ENCODE results near the gene OR52A5. TPM values are rescaled to one million over a fixed set of nuclear protein-coding genes. Genes with fewer than 3 reads are reported as not detected.
"Not testable (repeated sequence)": the region's sequence is repeated elsewhere in the genome, so short reads cannot be mapped to it uniquely, and the experiment has no call there.

Gene OR52A5
- total RNA-seq, 1 experiment from 2014 or later, result not detected

GRCh38 chr11:5153574-5154431, 15.6 kb upstream of the OR52A5 start:
- H3K4me1 ChIP-seq (ENCODE audit: control insufficient read depth, insufficient read depth, low read length), result no peaks in the 10 kb centered on the region
- ChIA-PET CTCF (interaction anchor here (0.7 kb wide), 1 partner anchor 1658 kb away, joined by 4 read pairs; no protein-coding TSS in a partner anchor), POLR2A (no interaction called here)
- H3K4me3 ChIP-seq (ENCODE audit: low read depth in 2 of 2, low read length in 2 of 2), result no peak overlapping the region
- H3K9me3 ChIP-seq (ENCODE audit: control insufficient read depth, insufficient read depth, low read depth, low read length), result no peaks in the 10 kb centered on the region
- no TSS peak for BruUV-seq (replicated peaks)
- TF ChIP-seq TCF7L2 (IDR thresholded peaks at IDR 0.05; ENCODE audit: low read depth, low read length) (no peak), SIN3A (IDR thresholded peaks at IDR 0.05; ENCODE audit: borderline replicate concordance, insufficient read depth, low read depth, low read length) (no peak), POLR2AphosphoS5 (IDR thresholded peaks at IDR 0.05; ENCODE audit: low read depth, low read length) (no peak), REST (IDR thresholded peaks at IDR 0.05; ENCODE audit: insufficient read depth in 1 of 2, low read depth in 2 of 2, low read length in 1 of 2) (no peak), CTCF (IDR thresholded peaks at IDR 0.05) (no peak)
- in situ Hi-C loops (cut with HindIII; ENCODE audit: low pct_unique_long_range_greater_than_20kb, low sequenced_read_pairs), result no loop called here
- no peak for DNase-seq (ENCODE audit: low read depth, low spot score)
- ATAC-seq, result no peak
- H3K36me3 ChIP-seq (ENCODE audit: control insufficient read depth, insufficient read depth, low read length), result no peaks in the 10 kb centered on the region
- intact Hi-C loops (cut with micrococcal nuclease; ENCODE audit: unreplicated experiment), result no loop called here
- H3K27me3 ChIP-seq (ENCODE audit: control insufficient read depth, insufficient read depth, low read length), result no peaks in the 10 kb centered on the region
- no peak overlapping the region for H3K27ac ChIP-seq (ENCODE audit: low read length)

GRCh38 chr11:5151713-5152153, 13.6 kb upstream of the OR52A5 start:
- no peak for TF ChIP-seq TCF7L2 (IDR thresholded peaks at IDR 0.05; ENCODE audit: low read depth, low read length)
- no peak for TF ChIP-seq CTCF (IDR thresholded peaks at IDR 0.05)
- TF ChIP-seq REST (IDR thresholded peaks at IDR 0.05; ENCODE audit: insufficient read depth in 1 of 2, low read depth in 2 of 2, low read length in 1 of 2), result no peak
- no peak for TF ChIP-seq SIN3A (IDR thresholded peaks at IDR 0.05; ENCODE audit: borderline replicate concordance, insufficient read depth, low read depth, low read length)
- no peak for TF ChIP-seq POLR2AphosphoS5 (IDR thresholded peaks at IDR 0.05; ENCODE audit: low read depth, low read length)
- in situ Hi-C loops (cut with HindIII; ENCODE audit: low pct_unique_long_range_greater_than_20kb, low sequenced_read_pairs), result no loop called here
- intact Hi-C loops (cut with micrococcal nuclease; ENCODE audit: unreplicated experiment), result no loop called here
- H3K9me3 ChIP-seq (ENCODE audit: control insufficient read depth, insufficient read depth, low read depth, low read length), result no peaks in the 10 kb centered on the region
- DNase-seq (ENCODE audit: low read depth, low spot score) (no peak), ATAC-seq (no peak)
- no peaks in the 10 kb centered on the region for H3K4me1 ChIP-seq (ENCODE audit: control insufficient read depth, insufficient read depth, low read length)
- no TSS peak for BruUV-seq (replicated peaks)
- ChIA-PET CTCF (no interaction called here), POLR2A (no interaction called here)
- no peak overlapping the region for H3K4me3 ChIP-seq (ENCODE audit: low read depth in 2 of 2, low read length in 2 of 2)
- H3K27ac ChIP-seq (ENCODE audit: low read length), result no peak overlapping the region
- no peaks in the 10 kb centered on the region for H3K36me3 ChIP-seq (ENCODE audit: control insufficient read depth, insufficient read depth, low read length)
- no peaks in the 10 kb centered on the region for H3K27me3 ChIP-seq (ENCODE audit: control insufficient read depth, insufficient read depth, low read length)

- in situ Hi-C loops (cut with HindIII; ENCODE audit: low pct_unique_long_range_greater_than_20kb, low sequenced_read_pairs); H3K36me3 ChIP-seq (ENCODE audit: control insufficient read depth, insufficient read depth, low read length); DNase-seq (ENCODE audit: low read depth, low spot score); H3K9me3 ChIP-seq (ENCODE audit: control insufficient read depth, insufficient read depth, low read depth, low read length); H3K4me3 ChIP-seq (ENCODE audit: low read depth in 2 of 2, low read length in 2 of 2); H3K4me1 ChIP-seq (ENCODE audit: control insufficient read depth, insufficient read depth, low read length); ATAC-seq; POLR2A ChIA-PET; BruUV-seq (replicated peaks); H3K27me3 ChIP-seq (ENCODE audit: control insufficient read depth, insufficient read depth, low read length); H3K27ac ChIP-seq (ENCODE audit: low read length); intact Hi-C loops (cut with micrococcal nuclease; ENCODE audit: unreplicated experiment): not testable (repeated sequence)
- CTCF ChIA-PET, result interaction anchor here (0.7 kb wide), 1 partner anchor 537 kb away, joined by 3 read pairs; no protein-coding TSS in a partner anchor
Measured at GRCh38 chr11:5144206-5144605, 6.0 kb upstream of the OR52A5 start.
